OCI-LY1 (cell line): ENCODE measurements around the gene P2RY2.

Source experiments
- H2AFZ ChIP-seq: fragments of 200-600 bp; sonication (generic), shearing (Covaris generic); 2 replicates; pipeline ENCODE4 v1.6.0; 2014; ENCODE audit warnings: antibody characterized with exemption, mild to moderate bottlenecking, low read length
- H3F3A ChIP-seq: fragments of 200-600 bp; sonication (generic), shearing (Covaris generic); 2 replicates; pipeline ENCODE4 v1.6.0; 2014; ENCODE audit warnings: mild to moderate bottlenecking, antibody characterized with exemption, low read length, moderate library complexity; ENCODE audit not compliant: insufficient read depth
- H3K27ac ChIP-seq: fragments of 200-600 bp; sonication (generic); 2 replicates; pipeline ENCODE4 v1.5.1; 2014; ENCODE audit warnings: low read length, mixed run types, mild to moderate bottlenecking, low read depth; ENCODE audit not compliant: poor library complexity, severe bottlenecking
- H3K27me3 ChIP-seq: fragments of 200-600 bp; sonication (generic); 2 replicates; pipeline ENCODE4 v1.6.0; 2014; ENCODE audit warnings: antibody characterized with exemption, mild to moderate bottlenecking, low read length, moderate library complexity; ENCODE audit not compliant: insufficient read depth
- H3K36me3 ChIP-seq: fragments of 200-600 bp; sonication (generic); 2 replicates; pipeline ENCODE4 v1.6.1; 2014; ENCODE audit warnings: mild to moderate bottlenecking, antibody characterized with exemption, low read length, moderate library complexity, mixed read lengths; ENCODE audit not compliant: insufficient read depth
- H3K4me1 ChIP-seq: fragments of 200-600 bp; sonication (generic); 2 replicates; pipeline ENCODE4 v1.5.1; 2014; ENCODE audit warnings: mild to moderate bottlenecking, low read length, moderate library complexity; ENCODE audit not compliant: insufficient read depth, severe bottlenecking
- H3K4me2 ChIP-seq: fragments of 200-600 bp; sonication (generic), shearing (Covaris generic); 2 replicates; pipeline ENCODE4 v1.6.1; 2014; ENCODE audit warnings: low read length
- H3K4me3 ChIP-seq: fragments of 200-600 bp; sonication (generic); 2 replicates; pipeline ENCODE4 v1.5.1; 2014; ENCODE audit warnings: low read length, low read depth, mild to moderate bottlenecking, mixed read lengths; ENCODE audit not compliant: poor library complexity, severe bottlenecking
- H3K79me2 ChIP-seq: fragments of 200-600 bp; shearing (Covaris generic); 2 replicates; pipeline ENCODE4 v1.6.1; 2016; ENCODE audit warnings: mixed run types, low read length, mixed read lengths; ENCODE audit not compliant: insufficient read depth
- H3K9ac ChIP-seq: fragments of 200-600 bp; sonication (generic), shearing (Covaris generic); 2 replicates; pipeline ENCODE4 v1.6.1; 2014; ENCODE audit warnings: mild to moderate bottlenecking, low read length, mixed read lengths
- H3K9me2 ChIP-seq: fragments of 200-600 bp; sonication (generic), shearing (Covaris generic); 2 replicates; pipeline ENCODE4 v1.6.1; 2014; ENCODE audit warnings: low read depth, mild to moderate bottlenecking, low read length, mixed read lengths
- H3K9me3 ChIP-seq: fragments of 200-600 bp; shearing (Covaris generic); 2 replicates; pipeline ENCODE4 v1.6.1; 2014; ENCODE audit warnings: low read length, mixed read lengths
- H4K20me1 ChIP-seq: fragments of 200-600 bp; sonication (generic), shearing (Covaris generic); 2 replicates; pipeline ENCODE4 v1.6.0; 2016; ENCODE audit warnings: mild to moderate bottlenecking, low read length; ENCODE audit not compliant: insufficient read depth
- EZH2 ChIP-seq: fragments of 200-600 bp; sonication (generic), shearing (Covaris generic); IDR thresholded peaks from 2 replicates; pipeline ENCODE4 v1.8.0; 2017; ENCODE audit warnings: borderline replicate concordance, mixed run types, mild to moderate bottlenecking, antibody characterized with exemption, low read length, moderate library complexity, mixed read lengths
- TF ChIP-seq, protein P1 (sequence below): fragments of 200-600 bp; sonication (generic), shearing (Covaris generic); IDR thresholded peaks from 2 replicates; pipeline ENCODE4 v1.5.1; 2017; ENCODE audit warnings: mild to moderate bottlenecking, antibody characterized with exemption, low read length, moderate library complexity, mixed read lengths

The P2RY2 gene

DNA sequence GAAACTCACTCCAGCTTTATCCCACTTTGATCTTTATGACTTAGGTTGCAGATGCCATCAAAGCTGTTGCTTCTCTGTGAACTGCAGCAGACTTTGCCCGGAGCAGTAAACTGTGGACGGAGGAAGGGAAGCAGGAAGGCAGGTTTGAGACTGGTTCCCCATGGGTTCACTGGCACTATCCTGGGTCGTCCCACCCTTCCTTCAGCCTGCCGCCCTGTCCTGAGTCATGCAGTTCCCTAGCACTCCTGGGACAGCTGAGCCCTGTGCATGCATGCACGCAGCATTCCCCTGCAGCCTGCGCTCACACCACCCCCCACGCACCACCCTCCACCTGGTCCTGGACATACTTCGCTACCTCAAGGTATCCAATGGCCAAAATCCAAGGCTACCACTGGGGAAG is 23.5 kb upstream of the P2RY2 start:
- H3K27ac ChIP-seq: no peak overlapping the region
- H3K4me1 ChIP-seq: peaks cover 1% of the 10 kb centered on the region
- H3K36me3 ChIP-seq: no peaks in the 10 kb centered on the region
- H3K9me2 ChIP-seq: no peaks in the 10 kb centered on the region
- no peak overlapping the region for H3K9ac ChIP-seq
- H3K4me2 ChIP-seq: no peak overlapping the region
- H3K4me3 ChIP-seq: no peak overlapping the region
- no peaks in the 10 kb centered on the region for H3K9me3 ChIP-seq
- no peaks in the 10 kb centered on the region for H4K20me1 ChIP-seq
- no peaks in the 10 kb centered on the region for H3K79me2 ChIP-seq
- no peak overlapping the region for H2AFZ ChIP-seq
- TF ChIP-seq, protein P1, sequence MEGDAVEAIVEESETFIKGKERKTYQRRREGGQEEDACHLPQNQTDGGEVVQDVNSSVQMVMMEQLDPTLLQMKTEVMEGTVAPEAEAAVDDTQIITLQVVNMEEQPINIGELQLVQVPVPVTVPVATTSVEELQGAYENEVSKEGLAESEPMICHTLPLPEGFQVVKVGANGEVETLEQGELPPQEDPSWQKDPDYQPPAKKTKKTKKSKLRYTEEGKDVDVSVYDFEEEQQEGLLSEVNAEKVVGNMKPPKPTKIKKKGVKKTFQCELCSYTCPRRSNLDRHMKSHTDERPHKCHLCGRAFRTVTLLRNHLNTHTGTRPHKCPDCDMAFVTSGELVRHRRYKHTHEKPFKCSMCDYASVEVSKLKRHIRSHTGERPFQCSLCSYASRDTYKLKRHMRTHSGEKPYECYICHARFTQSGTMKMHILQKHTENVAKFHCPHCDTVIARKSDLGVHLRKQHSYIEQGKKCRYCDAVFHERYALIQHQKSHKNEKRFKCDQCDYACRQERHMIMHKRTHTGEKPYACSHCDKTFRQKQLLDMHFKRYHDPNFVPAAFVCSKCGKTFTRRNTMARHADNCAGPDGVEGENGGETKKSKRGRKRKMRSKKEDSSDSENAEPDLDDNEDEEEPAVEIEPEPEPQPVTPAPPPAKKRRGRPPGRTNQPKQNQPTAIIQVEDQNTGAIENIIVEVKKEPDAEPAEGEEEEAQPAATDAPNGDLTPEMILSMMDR: no peak
- no peak for TF ChIP-seq EZH2
- H3F3A ChIP-seq: no peaks in the 10 kb centered on the region
- H3K27me3 ChIP-seq: no peaks in the 10 kb centered on the region

GRCh38 chr11:73195191-73196007 is 22.7 kb upstream of the P2RY2 start:
- H2AFZ ChIP-seq: no peak overlapping the region
- H3K79me2 ChIP-seq: no peaks in the 10 kb centered on the region
- no peaks in the 10 kb centered on the region for H3F3A ChIP-seq
- H3K36me3 ChIP-seq: no peaks in the 10 kb centered on the region
- H3K4me2 ChIP-seq: no peak overlapping the region
- no peaks in the 10 kb centered on the region for H3K4me1 ChIP-seq
- no peaks in the 10 kb centered on the region for H3K9me2 ChIP-seq
- H3K4me3 ChIP-seq: no peak overlapping the region
- TF ChIP-seq, protein P1: no peak
- TF ChIP-seq EZH2: no peak
- no peaks in the 10 kb centered on the region for H3K27me3 ChIP-seq
- H3K9ac ChIP-seq: no peak overlapping the region
- no peaks in the 10 kb centered on the region for H3K9me3 ChIP-seq
- no peak overlapping the region for H3K27ac ChIP-seq
- no peaks in the 10 kb centered on the region for H4K20me1 ChIP-seq

- H3K4me2 ChIP-seq: no peak overlapping the region
- no peaks in the 10 kb centered on the region for H3K9me3 ChIP-seq
Observed at GRCh38 chr11:73196576-73196975, 21.5 kb upstream of the P2RY2 start.

More at GRCh38 chr11:73196576-73196975, 21.5 kb upstream of the P2RY2 start:
- Histone ChIP-seq H3K9me2 (no peaks in the 10 kb centered on the region), H3K9ac (no peak overlapping the region), H3K36me3 (no peaks in the 10 kb centered on the region), H3K27ac (no peak overlapping the region), H3K4me1 (no peaks in the 10 kb centered on the region), H4K20me1 (no peaks in the 10 kb centered on the region), H3K79me2 (no peaks in the 10 kb centered on the region), H3F3A (no peaks in the 10 kb centered on the region), H3K27me3 (no peaks in the 10 kb centered on the region), H3K4me3 (no peak overlapping the region), H2AFZ (no peak overlapping the region)
- no peak for TF ChIP-seq EZH2
- TF ChIP-seq, protein P1: no peak
